H9 (cell line): ENCODE results near the gene SEMG2. TPM values are rescaled to one million over a fixed set of nuclear protein-coding genes. Genes with fewer than 3 reads are reported as not detected.

Experiments used
- DNase-seq: peaks from one replicate; pipeline ENCODE4 v3.0.0-alpha.2; 2017
- H2AFZ ChIP-seq: one replicate; pipeline ENCODE4 v1.6.1; 2013; ENCODE audit warnings: mild to moderate bottlenecking, low read length, control low read depth, moderate library complexity
- H2AK5ac ChIP-seq: 2 replicates; pipeline ENCODE4 v1.6.1; 2013; ENCODE audit warnings: low read length, control low read depth, mixed read lengths; ENCODE audit not compliant: insufficient read length
- H2BK120ac ChIP-seq: one replicate; pipeline ENCODE4 v1.6.1; 2013; ENCODE audit warnings: low read depth, mild to moderate bottlenecking, low read length, control low read depth, inconsistent platforms; ENCODE audit not compliant: poor library complexity, severe bottlenecking
- H2BK12ac ChIP-seq: 2 replicates; pipeline ENCODE4 v1.6.1; 2013; ENCODE audit warnings: low read length, control low read depth, mixed read lengths, low read depth; ENCODE audit not compliant: insufficient read length
- H2BK15ac ChIP-seq: 2 replicates; pipeline ENCODE4 v1.6.1; 2013; ENCODE audit warnings: low read depth, low read length, control low read depth
- H2BK20ac ChIP-seq: one replicate; pipeline ENCODE4 v1.6.1; 2013; ENCODE audit warnings: low read depth, mild to moderate bottlenecking, low read length, control low read depth, inconsistent platforms; ENCODE audit not compliant: poor library complexity, severe bottlenecking
- H2BK5ac ChIP-seq: 2 replicates; pipeline ENCODE4 v1.6.1; 2013; ENCODE audit warnings: low read length, control low read depth, mixed read lengths; ENCODE audit not compliant: insufficient read length
- H3K14ac ChIP-seq: 2 replicates; pipeline ENCODE4 v1.6.1; 2013; ENCODE audit warnings: low read length, control low read depth; ENCODE audit not compliant: insufficient read depth
- H3K18ac ChIP-seq: 2 replicates; pipeline ENCODE4 v1.6.1; 2013; ENCODE audit warnings: low read depth, mild to moderate bottlenecking, mixed read lengths, low read length, control low read depth; ENCODE audit not compliant: insufficient read length
- H3K23ac ChIP-seq: 2 replicates; pipeline ENCODE4 v1.6.1; 2013; ENCODE audit warnings: low read length, control low read depth, mixed read lengths, low read depth; ENCODE audit not compliant: insufficient read length
- H3K23me2 ChIP-seq: 2 replicates; pipeline ENCODE4 v1.6.1; 2013; ENCODE audit warnings: low read depth, mild to moderate bottlenecking, mixed read lengths, low read length, control low read depth; ENCODE audit not compliant: insufficient read length, poor library complexity, severe bottlenecking
- H3K27ac ChIP-seq: 2 replicates; pipeline ENCODE4 v1.5.1; 2013; ENCODE audit warnings: low read length, control low read depth, mixed read lengths, low read depth; ENCODE audit not compliant: insufficient read length
- H3K27me3 ChIP-seq: 2 replicates; pipeline ENCODE4 v1.6.1; 2013; ENCODE audit warnings: low read length, control low read depth, inconsistent platforms; ENCODE audit not compliant: insufficient read depth
- H3K4ac ChIP-seq: 2 replicates; pipeline ENCODE4 v1.6.1; 2013; ENCODE audit warnings: low read depth, mild to moderate bottlenecking, control low read depth, inconsistent platforms, low read length, moderate library complexity
- H3K4me1 ChIP-seq: 2 replicates; pipeline ENCODE4 v1.6.1; 2013; ENCODE audit warnings: low read length, control low read depth, inconsistent platforms; ENCODE audit not compliant: insufficient read depth
- H3K4me2 ChIP-seq: 2 replicates; pipeline ENCODE4 v1.6.1; 2013; ENCODE audit warnings: low read length, control low read depth, mixed read lengths; ENCODE audit not compliant: insufficient read length, insufficient read depth
- H3K56ac ChIP-seq: 2 replicates; pipeline ENCODE4 v1.6.1; 2013; ENCODE audit warnings: low read depth, mild to moderate bottlenecking, mixed read lengths, low read length, control low read depth; ENCODE audit not compliant: insufficient read length
- H3K79me1 ChIP-seq: 2 replicates; pipeline ENCODE4 v1.6.1; 2013; ENCODE audit warnings: low read depth, mild to moderate bottlenecking, moderate library complexity, low read length, control low read depth, inconsistent platforms; ENCODE audit not compliant: insufficient read depth, poor library complexity, severe bottlenecking
- H3K79me2 ChIP-seq: 2 replicates; pipeline ENCODE4 v1.6.1; 2013; ENCODE audit warnings: low read length, control low read depth, inconsistent platforms; ENCODE audit not compliant: insufficient read depth
- H3K9ac ChIP-seq: 2 replicates; pipeline ENCODE4 v1.6.1; 2013; ENCODE audit warnings: low read length, control low read depth, mixed read lengths; ENCODE audit not compliant: insufficient read length; ENCODE audit errors: extremely low read depth
- H3K9me3 ChIP-seq: one replicate; pipeline ENCODE4 v1.6.1; 2013; ENCODE audit warnings: low read depth, low read length, inconsistent platforms; ENCODE audit not compliant: control insufficient read depth
- H3T11ph ChIP-seq: one replicate; pipeline ENCODE4 v1.6.1; 2013; ENCODE audit warnings: mild to moderate bottlenecking, low read length, control low read depth, inconsistent platforms
- H4K20me1 ChIP-seq: one replicate; pipeline ENCODE4 v1.6.1; 2013; ENCODE audit not compliant: control insufficient read depth, insufficient read length, insufficient read depth
- H4K5ac ChIP-seq: 2 replicates; pipeline ENCODE4 v1.6.1; 2013; ENCODE audit warnings: low read depth, mild to moderate bottlenecking, mixed read lengths, low read length, control low read depth; ENCODE audit not compliant: insufficient read length
- H4K8ac ChIP-seq: replicated peaks from 2 replicates; pipeline ENCODE4 v1.6.1; 2013; ENCODE audit warnings: low read length, control low read depth, mixed read lengths, low read depth; ENCODE audit not compliant: insufficient read length
- H4K91ac ChIP-seq: 2 replicates; pipeline ENCODE4 v1.6.1; 2013; ENCODE audit warnings: low read depth, mild to moderate bottlenecking, moderate library complexity, mixed read lengths, low read length, control low read depth; ENCODE audit not compliant: insufficient read length
- H3K27ac Mint-ChIP-seq, 3 experiments: 2 replicates in 2 of 3; 3 replicates in 1 of 3; pipeline ENCODE4 v1.8.0; 2020 to 2021; ENCODE audit warnings: mixed read lengths in 3 of 3, mild to moderate bottlenecking in 1 of 3, moderate library complexity in 1 of 3
- H3K27me3 Mint-ChIP-seq: 2 replicates; pipeline ENCODE4 v1.8.0; 2021; ENCODE audit warnings: low read depth, mild to moderate bottlenecking, moderate library complexity, mixed read lengths
- H3K36me3 Mint-ChIP-seq, 3 experiments: 2 replicates in 2 of 3; 3 replicates in 1 of 3; pipeline ENCODE4 v1.8.0; 2020 to 2021; ENCODE audit warnings: low read depth in 3 of 3, mixed read lengths in 3 of 3; ENCODE audit not compliant: insufficient read depth in 1 of 3
- H3K4me1 Mint-ChIP-seq, 2 experiments: 2 replicates each; pipeline ENCODE4 v1.8.0; 2020; ENCODE audit warnings: mixed read lengths in 2 of 2
- H3K4me3 Mint-ChIP-seq, 2 experiments: 2 replicates in 1 of 2; 3 replicates in 1 of 2; pipeline ENCODE4 v1.8.0; 2020 to 2021; ENCODE audit warnings: mild to moderate bottlenecking in 2 of 2, mixed read lengths in 2 of 2, moderate library complexity in 1 of 2
- H3K9me3 Mint-ChIP-seq, 2 experiments: 2 replicates in 1 of 2; 3 replicates in 1 of 2; pipeline ENCODE4 v1.8.0; 2020; ENCODE audit warnings: mild to moderate bottlenecking in 2 of 2, mixed read lengths in 2 of 2, moderate library complexity in 1 of 2
- WGBS: extraction: QIAGEN DNeasy Blood & Tissue Kit; methylation state at CpG from one replicate; pipeline ENCODE4 v1.1.7; 2013; ENCODE audit warnings: missing lambda C conversion rate, low lambda C conversion rate, mixed read lengths; ENCODE audit not compliant: insufficient read length; ENCODE audit errors: extremely low coverage; 5-methylcytosine and 5-hydroxymethylcytosine counted together
- long read RNA-seq: library from polyadenylated mRNA; unstranded; transcript quantifications from one replicate; pipeline ENCODE4 v2.0.0, GENCODE V29; 2020
- total RNA-seq: library from RNA; stranded (reverse); gene quantifications from 2 replicates; pipeline ENCODE4 v1.2.1, GENCODE V29; 2021
- TF ChIP-seq, protein P1 (sequence below): fragments of 200-600 bp; sonication (generic); conservative IDR thresholded peaks from 3 replicates; pipeline ENCODE4 v1.8.0; 2021; ENCODE audit warnings: antibody characterized with exemption, mild to moderate bottlenecking

The SEMG2 gene, protein sequence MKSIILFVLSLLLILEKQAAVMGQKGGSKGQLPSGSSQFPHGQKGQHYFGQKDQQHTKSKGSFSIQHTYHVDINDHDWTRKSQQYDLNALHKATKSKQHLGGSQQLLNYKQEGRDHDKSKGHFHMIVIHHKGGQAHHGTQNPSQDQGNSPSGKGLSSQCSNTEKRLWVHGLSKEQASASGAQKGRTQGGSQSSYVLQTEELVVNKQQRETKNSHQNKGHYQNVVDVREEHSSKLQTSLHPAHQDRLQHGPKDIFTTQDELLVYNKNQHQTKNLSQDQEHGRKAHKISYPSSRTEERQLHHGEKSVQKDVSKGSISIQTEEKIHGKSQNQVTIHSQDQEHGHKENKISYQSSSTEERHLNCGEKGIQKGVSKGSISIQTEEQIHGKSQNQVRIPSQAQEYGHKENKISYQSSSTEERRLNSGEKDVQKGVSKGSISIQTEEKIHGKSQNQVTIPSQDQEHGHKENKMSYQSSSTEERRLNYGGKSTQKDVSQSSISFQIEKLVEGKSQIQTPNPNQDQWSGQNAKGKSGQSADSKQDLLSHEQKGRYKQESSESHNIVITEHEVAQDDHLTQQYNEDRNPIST
- not detected in 2 replicates for total RNA-seq
- long read RNA-seq = 0 reads

DNA sequence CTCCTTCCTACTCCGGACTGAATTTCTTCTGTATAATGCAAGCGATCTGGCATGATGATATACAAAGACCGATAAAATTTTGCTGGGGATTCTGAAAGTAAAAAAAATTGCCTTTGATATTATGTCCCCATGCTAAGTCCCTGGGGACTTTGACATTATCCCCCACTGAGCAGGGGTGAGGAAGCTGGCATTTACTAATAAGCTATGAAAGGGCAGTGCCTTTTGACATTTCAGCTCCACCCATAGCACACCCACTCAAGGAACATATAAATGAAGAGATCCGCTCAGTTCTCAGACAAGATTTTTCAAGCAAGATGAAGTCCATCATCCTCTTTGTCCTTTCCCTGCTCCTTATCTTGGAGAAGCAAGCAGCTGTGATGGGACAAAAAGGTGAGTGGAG lies at the start of gene SEMG2:
SEMG2 (plus strand) TSS at position 298 of the 400 bp plus-strand sequence; CDS start at position 315, 17 bp downstream.
- no peak within 1 kb of the TSS for H3K23ac ChIP-seq
- no peaks in the 10 kb centered on the region for H3K4me1 ChIP-seq
- H3T11ph ChIP-seq = no peak within 1 kb of the TSS
- H2BK12ac ChIP-seq = no peak within 1 kb of the TSS
- H3K79me2 ChIP-seq = no peaks in the 10 kb centered on the region
- no peak within 1 kb of the TSS for H2BK15ac ChIP-seq
- H2AK5ac ChIP-seq = no peak within 1 kb of the TSS
- Mint-ChIP-seq H3K4me3 (no peak within 1 kb of the TSS), H3K36me3 (no peaks in the 10 kb centered on the region), H3K9me3 (no peaks in the 10 kb centered on the region), H3K27me3 (peaks cover 42% of the 10 kb centered on the region), H3K27ac (no peak within 1 kb of the TSS), H3K4me1 (no peaks in the 10 kb centered on the region)
- H4K20me1 ChIP-seq = no peaks in the 10 kb centered on the region
- no peak within 1 kb of the TSS for H2BK120ac ChIP-seq
- H3K4ac ChIP-seq = no peak within 1 kb of the TSS
- H3K27ac ChIP-seq = no peak within 1 kb of the TSS
- H4K8ac ChIP-seq = no peak within 1 kb of the TSS
- H3K79me1 ChIP-seq = no peaks in the 10 kb centered on the region
- no peak within 1 kb of the TSS for H2BK20ac ChIP-seq
- H3K27me3 ChIP-seq = no peaks in the 10 kb centered on the region; the same call in 1 of the 2 replicates
- H3K14ac ChIP-seq = no peak within 1 kb of the TSS
- no peak within 1 kb of the TSS for H3K9ac ChIP-seq
- H3K4me2 ChIP-seq = no peak within 1 kb of the TSS
- H3K9me3 ChIP-seq = no peaks in the 10 kb centered on the region
- whole genome bisulfite sequencing = no CpG with 5 or more reads among the region's 4 CpGs
- H2AFZ ChIP-seq = no peak within 1 kb of the TSS
- no peak within 1 kb of the TSS for H3K56ac ChIP-seq
- TF ChIP-seq, protein P1, sequence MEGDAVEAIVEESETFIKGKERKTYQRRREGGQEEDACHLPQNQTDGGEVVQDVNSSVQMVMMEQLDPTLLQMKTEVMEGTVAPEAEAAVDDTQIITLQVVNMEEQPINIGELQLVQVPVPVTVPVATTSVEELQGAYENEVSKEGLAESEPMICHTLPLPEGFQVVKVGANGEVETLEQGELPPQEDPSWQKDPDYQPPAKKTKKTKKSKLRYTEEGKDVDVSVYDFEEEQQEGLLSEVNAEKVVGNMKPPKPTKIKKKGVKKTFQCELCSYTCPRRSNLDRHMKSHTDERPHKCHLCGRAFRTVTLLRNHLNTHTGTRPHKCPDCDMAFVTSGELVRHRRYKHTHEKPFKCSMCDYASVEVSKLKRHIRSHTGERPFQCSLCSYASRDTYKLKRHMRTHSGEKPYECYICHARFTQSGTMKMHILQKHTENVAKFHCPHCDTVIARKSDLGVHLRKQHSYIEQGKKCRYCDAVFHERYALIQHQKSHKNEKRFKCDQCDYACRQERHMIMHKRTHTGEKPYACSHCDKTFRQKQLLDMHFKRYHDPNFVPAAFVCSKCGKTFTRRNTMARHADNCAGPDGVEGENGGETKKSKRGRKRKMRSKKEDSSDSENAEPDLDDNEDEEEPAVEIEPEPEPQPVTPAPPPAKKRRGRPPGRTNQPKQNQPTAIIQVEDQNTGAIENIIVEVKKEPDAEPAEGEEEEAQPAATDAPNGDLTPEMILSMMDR = no peak
- H3K23me2 ChIP-seq = no peaks in the 10 kb centered on the region
- no peak within 1 kb of the TSS for H2BK5ac ChIP-seq
- no peak within 1 kb of the TSS for H4K91ac ChIP-seq
- H4K5ac ChIP-seq = no peak within 1 kb of the TSS
- H3K18ac ChIP-seq = no peak within 1 kb of the TSS
- DNase-seq = no peak
